ENCODE data around the gene OPRM1. TPM values are rescaled to one million over a fixed set of nuclear protein-coding genes. Genes with fewer than 3 reads are reported as not detected.
"Not testable (repeated sequence)": the region's sequence is repeated elsewhere in the genome, so short reads cannot be mapped to it uniquely, and the experiment has no call there.

The OPRM1 gene
- total and polyA plus RNA-seq, 2 of the 8 experiments (the other 6 are each of a cell fraction or from before 2014, with no cell fraction given) = not detected

DNA sequence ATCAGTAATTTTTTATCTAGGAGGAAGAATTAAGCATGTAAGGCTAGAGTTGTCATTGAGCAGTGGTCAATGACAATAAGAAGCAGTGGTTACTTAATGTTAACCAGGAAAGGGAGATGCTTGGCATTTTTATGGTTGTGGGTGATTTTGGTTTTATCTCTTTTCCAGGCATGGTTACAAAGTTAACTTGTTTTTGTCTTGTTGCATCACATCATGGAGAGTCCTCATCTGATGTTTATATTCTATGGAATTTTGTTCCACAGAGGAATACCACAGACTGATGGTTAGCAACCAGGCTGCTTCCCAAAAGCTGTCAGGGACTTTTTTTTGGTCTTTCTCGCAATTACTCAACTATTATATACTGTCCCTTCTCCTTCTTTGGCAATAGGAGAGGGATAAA lies 32.7 kb downstream of the OPRM1 start (continued):
- TF ChIP-seq RAD21 (IDR thresholded peaks at IDR 0.05 in 1 of 2, conservative IDR thresholded peaks at IDR 0.05 in 1 of 2; ENCODE audit: low read depth in 2 of 2, low read length in 2 of 2) (no peak), SRF (IDR thresholded peaks at IDR 0.05; ENCODE audit: low read depth, low read length) (no peak), CREB1 (IDR thresholded peaks at IDR 0.05) (no peak), RFX5 (IDR thresholded peaks at IDR 0.05; ENCODE audit: borderline replicate concordance, low read depth, low read length) (no peak), TAF1 (IDR thresholded peaks at IDR 0.05; ENCODE audit: low read depth, low read length) (no peak), JUND (IDR thresholded peaks at IDR 0.05; ENCODE audit: low read length) (no peak), EZH2 (IDR thresholded peaks at IDR 0.05; ENCODE audit: low read depth, low read length, severe bottlenecking) (no peak)
- TF ChIP-seq, protein P1, sequence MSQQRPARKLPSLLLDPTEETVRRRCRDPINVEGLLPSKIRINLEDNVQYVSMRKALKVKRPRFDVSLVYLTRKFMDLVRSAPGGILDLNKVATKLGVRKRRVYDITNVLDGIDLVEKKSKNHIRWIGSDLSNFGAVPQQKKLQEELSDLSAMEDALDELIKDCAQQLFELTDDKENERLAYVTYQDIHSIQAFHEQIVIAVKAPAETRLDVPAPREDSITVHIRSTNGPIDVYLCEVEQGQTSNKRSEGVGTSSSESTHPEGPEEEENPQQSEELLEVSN (IDR thresholded peaks at IDR 0.05) = no peak

DNA sequence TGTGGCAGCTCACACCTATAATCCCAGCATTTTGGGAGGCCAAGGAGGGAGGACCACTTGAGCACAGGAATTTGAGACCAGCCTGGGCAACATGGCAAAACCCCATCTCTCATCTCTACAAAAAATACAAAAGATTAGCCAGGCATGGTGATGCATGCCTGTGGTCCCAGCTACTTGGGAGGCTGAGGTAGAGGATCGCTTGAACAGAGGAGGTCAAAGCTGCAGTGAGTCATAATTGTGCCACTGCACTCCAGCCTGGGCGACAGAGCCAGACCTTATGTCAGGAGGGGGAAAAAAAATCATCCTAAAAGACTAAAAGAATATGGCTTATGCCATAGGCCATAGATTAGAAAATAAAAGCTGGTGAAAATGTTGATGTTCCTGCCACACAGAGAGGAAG lies 39.6 kb downstream of the OPRM1 start:
- H3K79me1 ChIP-seq (ENCODE audit: low read depth, low read length); H3K23me2 ChIP-seq (ENCODE audit: low read depth, low read length); H3K36me3 ChIP-seq (ENCODE audit: control insufficient read depth in 2 of 4, insufficient read depth in 4 of 4, low read length in 3 of 4); DNase-seq (ENCODE audit: low read depth in 1 of 2, low spot score in 2 of 2); H3K23ac ChIP-seq (ENCODE audit: insufficient read length); H4K20me1 ChIP-seq (replicated peaks in 1 of 2; ENCODE audit: control insufficient read depth in 1 of 2, insufficient read depth in 2 of 2, low read length in 2 of 2); H3K4me2 ChIP-seq (ENCODE audit: insufficient read depth in 1 of 2, low read depth in 2 of 2, low read length in 2 of 2); H3K27ac ChIP-seq (ENCODE audit: low read depth, low read length); H2AFZ ChIP-seq (ENCODE audit: low read length); H2BK12ac ChIP-seq (ENCODE audit: low read depth, low read length); H2AK5ac ChIP-seq (ENCODE audit: low read depth, low read length); H3K56ac ChIP-seq (replicated peaks; ENCODE audit: insufficient read length, low read depth, low read length); H2BK20ac ChIP-seq (ENCODE audit: low read length); H2BK5ac ChIP-seq (ENCODE audit: low read depth, low read length); H3K9ac ChIP-seq (replicated peaks in 1 of 4; ENCODE audit: extremely low read depth in 1 of 4, low read depth in 3 of 4, low read length in 3 of 4); H3K4me1 ChIP-seq (replicated peaks in 1 of 4; ENCODE audit: control insufficient read depth in 3 of 4, insufficient read depth in 4 of 4, low read length in 3 of 4); H3K18ac ChIP-seq (ENCODE audit: extremely low read depth, low read length); FAIRE-seq; H2BK15ac ChIP-seq (ENCODE audit: low read length); H3K27me3 ChIP-seq (replicated peaks in 1 of 4; ENCODE audit: control insufficient read depth in 3 of 4, extremely low read depth in 1 of 4, insufficient read depth in 3 of 4, low read length in 3 of 4); H3K79me2 ChIP-seq (ENCODE audit: control insufficient read depth in 1 of 2, insufficient read depth in 2 of 2, low read length in 2 of 2); H4K91ac ChIP-seq (replicated peaks; ENCODE audit: insufficient read length, low read length); H4K5ac ChIP-seq (ENCODE audit: insufficient read length, low read depth, low read length); H3K9me3 ChIP-seq (ENCODE audit: insufficient read depth in 2 of 2, low read depth in 1 of 2, low read length in 1 of 2); H4K8ac ChIP-seq (ENCODE audit: extremely low read depth, insufficient read depth, low read length); H3K4me3 ChIP-seq (ENCODE audit: extremely low read depth in 1 of 4, insufficient read depth in 2 of 4, low read depth in 3 of 4, low read length in 4 of 4); CTCF ChIA-PET (ENCODE audit: partially characterized antibody); H2BK120ac ChIP-seq (replicated peaks; ENCODE audit: low read depth, low read length); H3K14ac ChIP-seq (ENCODE audit: insufficient read length); H3K4ac ChIP-seq (replicated peaks; ENCODE audit: insufficient read length, low read depth, low read length): not testable (repeated sequence)
- POLR2A ChIA-PET (ENCODE audit: partially characterized antibody) = interaction anchor here (0.6 kb wide), 1 partner anchor 310 kb away, joined by 4 read pairs; no protein-coding TSS in a partner anchor
- 88% methylated on average over 2 of the region's 2 CpGs; no CpG with 5 or more reads in 1 of the 2 experiments for WGBS, 2 experiments (ENCODE audit: extremely low coverage in 1 of 2, insufficient coverage in 1 of 2, insufficient read length in 1 of 2, insufficient replicate concordance in 2 of 2, low coverage in 1 of 2, low lambda C conversion rate in 2 of 2, missing lambda C conversion rate in 1 of 2)

All from H1 (cell line).